Hepatocyte (in vitro differentiated cells): ENCODE results near the gene SAPCD2. TPM values are rescaled to one million over a fixed set of nuclear protein-coding genes. Genes with fewer than 3 reads are reported as not detected.
A peak's percentile ranks its signal among the peaks of the same experiment; 100 is the strongest.

ENCODE experiments used
- DNase-seq: peaks from one replicate; pipeline ENCODE4 v3.0.0-alpha.2; 2016; ENCODE audit warnings: low spot score
- H2AFZ ChIP-seq: fragments of 200-600 bp; sonication (generic); 2 replicates; pipeline ENCODE4 v1.6.0; 2016; ENCODE audit warnings: antibody characterized with exemption, mild to moderate bottlenecking
- H3K27ac ChIP-seq: fragments of 200-600 bp; sonication (generic); 2 replicates; pipeline ENCODE4 v1.5.1; 2016; ENCODE audit warnings: mild to moderate bottlenecking
- H3K27me3 ChIP-seq: fragments of 200-600 bp; sonication (generic); 2 replicates; pipeline ENCODE4 v1.6.1; 2016
- H3K36me3 ChIP-seq: fragments of 200-600 bp; sonication (generic); replicated peaks from 2 replicates; pipeline ENCODE4 v1.5.1; 2016; ENCODE audit warnings: low read depth; ENCODE audit not compliant: insufficient read depth
- H3K4me1 ChIP-seq: fragments of 200-600 bp; sonication (generic); 2 replicates; pipeline ENCODE4 v1.5.1; 2016; ENCODE audit warnings: mild to moderate bottlenecking, moderate library complexity; ENCODE audit not compliant: insufficient read depth
- H3K4me2 ChIP-seq: fragments of 200-600 bp; sonication (generic); 2 replicates; pipeline ENCODE4 v1.6.0; 2016
- H3K4me3 ChIP-seq: fragments of 200-600 bp; sonication (generic); 2 replicates; pipeline ENCODE4 v1.5.1; 2016; ENCODE audit warnings: mild to moderate bottlenecking
- H3K79me2 ChIP-seq: fragments of 200-600 bp; sonication (generic); 2 replicates; pipeline ENCODE4 v1.6.0; 2017; ENCODE audit warnings: mild to moderate bottlenecking
- H3K9me2 ChIP-seq: fragments of 200-600 bp; sonication (generic); replicated peaks from 2 replicates; pipeline ENCODE4 v1.6.0; 2017; ENCODE audit warnings: mild to moderate bottlenecking; ENCODE audit not compliant: insufficient read depth
- H3K9me3 ChIP-seq: fragments of 200-600 bp; sonication (generic); 2 replicates; pipeline ENCODE4 v1.5.1; 2016; ENCODE audit warnings: low read depth, mild to moderate bottlenecking
- H4K20me1 ChIP-seq: fragments of 200-600 bp; sonication (generic); 2 replicates; pipeline ENCODE4 v1.6.0; 2016; ENCODE audit warnings: mild to moderate bottlenecking; ENCODE audit not compliant: insufficient read depth, poor library complexity, severe bottlenecking
- CTCF ChIP-seq: fragments of 200-600 bp; sonication (generic); IDR thresholded peaks from 2 replicates; pipeline ENCODE4 v1.5.1; 2016; ENCODE audit warnings: antibody characterized with exemption, mild to moderate bottlenecking; ENCODE audit not compliant: poor library complexity
- EZH2 ChIP-seq: fragments of 200-600 bp; sonication (generic); IDR thresholded peaks from 2 replicates; pipeline ENCODE4 v1.6.1; 2016; ENCODE audit warnings: antibody characterized with exemption, mild to moderate bottlenecking, borderline replicate concordance
- EZH2phosphoT487 ChIP-seq: fragments of 200-600 bp; sonication (generic); IDR thresholded peaks from one replicate; pipeline ENCODE4 v1.6.1; 2018; ENCODE audit warnings: antibody characterized with exemption, mild to moderate bottlenecking, low read depth, moderate library complexity; ENCODE audit not compliant: unreplicated experiment, severe bottlenecking
- WGBS: methylation state at CpG from one replicate; pipeline ENCODE4 v1.1.6; 2016; ENCODE audit warnings: low lambda C conversion rate; ENCODE audit errors: missing lambda C conversion rate; 5-methylcytosine and 5-hydroxymethylcytosine counted together
- polyA plus RNA-seq: library from polyadenylated mRNA; unstranded; fragments of >200 nt; fragmentation: Nextera tagmentation; extraction: Ambion mirVana; gene quantifications from 2 replicates; pipeline ENCODE4 v1.2.1, GENCODE V29; 2016
- total RNA-seq: library from RNA; depleted of rRNA; stranded (reverse); fragments of >200 nt; gene quantifications from 2 replicates; pipeline ENCODE4 v1.2.3, GENCODE V29; 2014

The SAPCD2 gene
- total and polyA plus RNA-seq, 2 experiments from 2014 or later = 4.8 to 7.5 TPM

- no peaks in the 10 kb centered on the region for H3K9me3 ChIP-seq
- TF ChIP-seq EZH2phosphoT487 = no peak
- no peak for TF ChIP-seq CTCF
- TF ChIP-seq EZH2 = no peak
- H3K27me3 ChIP-seq = peaks cover 18% of the 10 kb centered on the region
- DNase-seq = peak; percentile 90
- peak overlapping the region; percentile 97 for H3K4me2 ChIP-seq
- no peak overlapping the region for H3K4me3 ChIP-seq
- H4K20me1 ChIP-seq = no peaks in the 10 kb centered on the region
- no peaks in the 10 kb centered on the region for H3K9me2 ChIP-seq
- peak overlapping the region; percentile 66 for H3K27ac ChIP-seq
- no peak overlapping the region for H2AFZ ChIP-seq
- no peaks in the 10 kb centered on the region for H3K36me3 ChIP-seq
- peaks cover 46% of the 10 kb centered on the region for H3K4me1 ChIP-seq
- 52% methylated on average over 24 of the region's 28 CpGs for WGBS
- no peaks in the 10 kb centered on the region for H3K79me2 ChIP-seq
Measured at GRCh38 chr9:137055385-137056364, 14.7 kb downstream of the SAPCD2 start.

GRCh38 chr9:137054932-137055384 lies 15.4 kb downstream of the SAPCD2 start:
- H3K27ac ChIP-seq = peak overlapping the region; percentile 60
- H4K20me1 ChIP-seq = no peaks in the 10 kb centered on the region
- peak overlapping the region; percentile 97 for H3K4me2 ChIP-seq
- peaks cover 20% of the 10 kb centered on the region for H3K27me3 ChIP-seq
- no peak overlapping the region for H3K4me3 ChIP-seq
- TF ChIP-seq CTCF (no peak), EZH2phosphoT487 (no peak), EZH2 (no peak)
- no peak overlapping the region for H2AFZ ChIP-seq
- H3K9me2 ChIP-seq = no peaks in the 10 kb centered on the region
- H3K4me1 ChIP-seq = peaks cover 46% of the 10 kb centered on the region
- no peaks in the 10 kb centered on the region for H3K79me2 ChIP-seq
- WGBS = 83% methylated on average over 17 of the region's 17 CpGs
- DNase-seq = no peak
- no peaks in the 10 kb centered on the region for H3K9me3 ChIP-seq
- no peaks in the 10 kb centered on the region for H3K36me3 ChIP-seq

GRCh38 chr9:137053944-137054931 lies 16.1 kb downstream of the SAPCD2 start, which contains the start of gene ENTPD2:
Gene ENTPD2, minus strand, starts transcription at chr9:137054061. Its CDS starts 64 bp downstream, at chr9:137053997.
- peaks cover 46% of the 10 kb centered on the region for H3K4me1 ChIP-seq
- peak within 1 kb of the TSS; percentile 36 for H3K4me3 ChIP-seq
- peak within 1 kb of the TSS; percentile 60 for H3K27ac ChIP-seq
- H3K27me3 ChIP-seq = peaks cover 25% of the 10 kb centered on the region
- no peaks in the 10 kb centered on the region for H3K36me3 ChIP-seq
- H3K9me3 ChIP-seq = no peaks in the 10 kb centered on the region
- peak; percentile 89 for DNase-seq
- TF ChIP-seq CTCF (no peak), EZH2 (no peak), EZH2phosphoT487 (no peak)
- H3K79me2 ChIP-seq = no peaks in the 10 kb centered on the region
- no peaks in the 10 kb centered on the region for H3K9me2 ChIP-seq
- peak within 1 kb of the TSS; percentile 97 for H3K4me2 ChIP-seq
- no peak within 1 kb of the TSS for H2AFZ ChIP-seq
- WGBS = 42% methylated on average over 32 of the region's 90 CpGs
- no peaks in the 10 kb centered on the region for H4K20me1 ChIP-seq
